ENCODE measurements around the gene TSPO.

The TSPO gene

GRCh38 chr22:43118953-43119458 is 32.4 kb upstream of the TSPO start:
- TF ChIP-seq RAD21 (IDR thresholded peaks at IDR 0.05; ENCODE audit: low read depth) (no peak), TCF12 (IDR thresholded peaks at IDR 0.05; ENCODE audit: low read depth) (no peak), CREB1 (IDR thresholded peaks at IDR 0.05; ENCODE audit: low read depth) (no peak), EP300 (IDR thresholded peaks at IDR 0.05; ENCODE audit: borderline replicate concordance) (no peak), YY1 (IDR thresholded peaks at IDR 0.05; ENCODE audit: low read depth) (no peak), REST (IDR thresholded peaks at IDR 0.05; ENCODE audit: low read depth) (no peak), FOXM1 (IDR thresholded peaks at IDR 0.05; ENCODE audit: borderline replicate concordance, low read depth) (no peak), EGR1 (IDR thresholded peaks at IDR 0.05) (no peak), NFIC (IDR thresholded peaks at IDR 0.05) (no peak), ZBTB7A (IDR thresholded peaks at IDR 0.05; ENCODE audit: low read depth) (no peak), USF1 (IDR thresholded peaks at IDR 0.05) (no peak), TAF1 (IDR thresholded peaks at IDR 0.05; ENCODE audit: low read depth) (no peak), CEBPB (IDR thresholded peaks at IDR 0.05) (no peak), TEAD4 (IDR thresholded peaks at IDR 0.05) (no peak), MAX (IDR thresholded peaks at IDR 0.05) (no peak)

GRCh38 chr22:43126501-43127165 is 24.7 kb upstream of the TSPO start:
- peak; percentile 64 for TF ChIP-seq TEAD4 (IDR thresholded peaks at IDR 0.05)
- peak; percentile 45 for TF ChIP-seq TCF12 (IDR thresholded peaks at IDR 0.05; ENCODE audit: low read depth)
- no peak for TF ChIP-seq RAD21 (IDR thresholded peaks at IDR 0.05; ENCODE audit: low read depth)
- no peak for TF ChIP-seq YY1 (IDR thresholded peaks at IDR 0.05; ENCODE audit: low read depth)
- no peak for TF ChIP-seq REST (IDR thresholded peaks at IDR 0.05; ENCODE audit: low read depth)
- no peak for TF ChIP-seq MAX (IDR thresholded peaks at IDR 0.05)
- no peak for TF ChIP-seq CEBPB (IDR thresholded peaks at IDR 0.05)
- TF ChIP-seq FOXM1 (IDR thresholded peaks at IDR 0.05; ENCODE audit: borderline replicate concordance, low read depth), result no peak
- peak; percentile 30; the same call in 1 of the 2 replicates for TF ChIP-seq EP300 (IDR thresholded peaks at IDR 0.05; ENCODE audit: borderline replicate concordance)
- TF ChIP-seq EGR1 (IDR thresholded peaks at IDR 0.05), result no peak
- TF ChIP-seq USF1 (IDR thresholded peaks at IDR 0.05), result no peak
- TF ChIP-seq ZBTB7A (IDR thresholded peaks at IDR 0.05; ENCODE audit: low read depth), result peak; percentile 82
- TF ChIP-seq TAF1 (IDR thresholded peaks at IDR 0.05; ENCODE audit: low read depth), result no peak
- no peak for TF ChIP-seq NFIC (IDR thresholded peaks at IDR 0.05)
- TF ChIP-seq CREB1 (IDR thresholded peaks at IDR 0.05; ENCODE audit: low read depth), result no peak

- TF ChIP-seq ZBTB7A (IDR thresholded peaks at IDR 0.05; ENCODE audit: low read depth), result peak; percentile 69; the same call in 1 of the 2 replicates
- TF ChIP-seq NFIC (IDR thresholded peaks at IDR 0.05), result no peak
- TF ChIP-seq MAX (IDR thresholded peaks at IDR 0.05), result no peak
- TF ChIP-seq CEBPB (IDR thresholded peaks at IDR 0.05), result no peak
Observed at GRCh38 chr22:43127166-43127908, 24.0 kb upstream of the TSPO start.

GRCh38 chr22:43128116-43128515 is 23.2 kb upstream of the TSPO start:
- TF ChIP-seq RAD21 (IDR thresholded peaks at IDR 0.05; ENCODE audit: low read depth) (no peak), ZBTB7A (IDR thresholded peaks at IDR 0.05; ENCODE audit: low read depth) (no peak), CEBPB (IDR thresholded peaks at IDR 0.05) (no peak), EGR1 (IDR thresholded peaks at IDR 0.05) (no peak), REST (IDR thresholded peaks at IDR 0.05; ENCODE audit: low read depth) (no peak), EP300 (IDR thresholded peaks at IDR 0.05; ENCODE audit: borderline replicate concordance) (no peak), NFIC (IDR thresholded peaks at IDR 0.05) (no peak), YY1 (IDR thresholded peaks at IDR 0.05; ENCODE audit: low read depth) (no peak), TAF1 (IDR thresholded peaks at IDR 0.05; ENCODE audit: low read depth) (no peak), MAX (IDR thresholded peaks at IDR 0.05) (no peak), CREB1 (IDR thresholded peaks at IDR 0.05; ENCODE audit: low read depth) (no peak), FOXM1 (IDR thresholded peaks at IDR 0.05; ENCODE audit: borderline replicate concordance, low read depth) (no peak), TCF12 (IDR thresholded peaks at IDR 0.05; ENCODE audit: low read depth) (no peak), TEAD4 (IDR thresholded peaks at IDR 0.05) (no peak), USF1 (IDR thresholded peaks at IDR 0.05) (no peak)
